GM21723 (cell line): Measurements from ENCODE around the gene MAP4K4.
"Not testable (repeated sequence)": the region's sequence is repeated elsewhere in the genome, so short reads cannot be mapped to it uniquely, and the experiment has no call there.

Source experiments
- ATAC-seq: cut with Tn5 transposase; IDR thresholded peaks from one replicate; pipeline ENCODE4 v1.9.1; 2021; ENCODE audit warnings: mild to moderate bottlenecking, moderate library complexity; ENCODE audit not compliant: unreplicated experiment

MAP4K4 gene

DNA sequence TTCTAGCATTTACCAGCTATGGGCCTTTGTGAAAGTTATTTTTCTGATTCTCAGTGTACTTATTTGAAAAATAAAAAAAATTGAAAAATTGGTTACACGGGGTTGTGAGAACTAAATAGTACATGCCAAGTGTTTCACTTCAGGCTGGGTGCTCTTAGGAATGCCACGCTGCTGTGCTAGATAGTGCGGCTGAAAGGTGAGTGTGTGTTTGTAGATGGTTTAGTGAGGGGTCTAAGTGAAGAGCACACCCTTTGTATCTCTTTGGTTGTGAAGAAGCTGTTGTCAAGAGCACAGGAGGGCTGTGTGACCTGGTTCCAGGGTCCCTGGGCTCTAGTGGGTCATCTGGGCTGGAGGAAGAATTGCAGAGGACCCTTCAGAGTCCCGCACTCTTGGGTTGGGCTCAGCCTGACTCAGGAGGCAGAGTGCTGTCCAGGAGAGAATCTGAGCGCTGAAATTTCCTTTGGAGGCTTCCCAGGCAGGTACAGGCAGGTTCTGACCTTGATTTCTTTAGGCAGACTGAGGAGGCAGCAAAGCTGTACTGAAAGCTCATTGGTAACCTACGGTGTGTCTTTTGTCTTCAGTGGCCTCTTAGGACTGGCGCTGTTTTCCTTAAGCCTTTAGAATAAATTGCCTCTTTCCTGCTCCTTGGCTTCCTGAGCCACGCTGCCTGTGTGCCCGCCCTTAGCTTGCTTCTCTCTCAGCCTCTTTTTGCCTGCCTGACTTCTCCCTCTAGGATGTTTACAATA lies 44.4 kb downstream of the MAP4K4 start:
- ATAC-seq: no peak

DNA sequence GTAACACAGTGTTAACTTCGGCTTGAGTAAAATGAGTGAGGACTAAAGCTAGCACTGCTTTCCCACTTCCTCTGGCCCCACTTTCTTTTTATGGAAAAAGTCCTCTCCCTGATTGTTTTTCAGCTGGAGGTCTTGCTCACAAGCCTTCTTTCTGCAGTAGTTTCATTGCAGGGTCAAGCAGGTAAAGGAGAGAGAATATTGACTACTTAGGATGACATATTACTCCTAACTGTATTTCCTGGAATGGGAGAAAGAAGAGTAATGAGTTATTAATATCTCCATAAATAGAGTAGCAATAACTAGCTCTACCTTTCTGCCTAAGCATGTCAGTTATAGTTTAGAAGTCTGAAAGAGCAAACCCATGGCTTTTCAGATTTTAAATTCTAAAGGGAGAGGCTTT lies 45.0 kb downstream of the MAP4K4 start:
- no peak for ATAC-seq

DNA sequence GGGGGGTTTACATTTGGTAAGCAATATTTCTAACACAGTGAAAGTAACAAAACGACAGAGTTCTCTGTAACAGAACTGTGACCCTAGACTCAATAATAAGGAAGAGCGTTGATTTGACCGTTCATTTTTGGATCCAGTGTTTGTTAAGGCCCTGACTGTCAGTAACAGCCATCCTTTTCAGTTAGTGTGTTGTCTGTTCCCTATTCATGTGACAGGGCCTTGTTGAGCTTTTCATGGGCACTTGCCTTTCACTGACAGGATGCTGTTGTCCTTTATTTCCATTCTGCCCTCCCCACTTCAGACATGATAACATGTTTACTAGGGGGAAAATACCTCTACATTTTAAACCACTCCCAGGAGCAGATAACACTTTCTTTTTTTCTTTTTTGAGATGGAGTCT lies 45.8 kb downstream of the MAP4K4 start:
- ATAC-seq: no peak

DNA sequence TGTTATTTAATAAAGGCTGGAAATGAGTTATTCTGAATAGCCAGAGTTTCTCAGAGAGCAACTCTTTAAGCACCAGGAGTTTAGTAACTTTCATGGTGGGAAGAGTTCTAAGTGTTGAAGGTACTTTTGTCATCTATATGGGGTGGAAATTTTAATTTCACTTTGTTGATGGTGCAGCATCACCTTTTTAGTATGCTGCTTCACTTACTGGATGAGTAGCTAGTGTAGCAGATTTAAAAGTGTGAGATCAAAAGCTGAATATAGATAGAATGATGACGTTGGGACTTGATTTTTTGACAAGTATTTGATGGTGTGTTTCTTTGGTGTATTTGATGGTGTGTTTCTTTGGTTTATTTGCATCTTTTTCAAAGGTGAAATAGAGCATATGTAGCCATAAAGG lies 47.3 kb downstream of the MAP4K4 start:
- ATAC-seq: no peak

DNA sequence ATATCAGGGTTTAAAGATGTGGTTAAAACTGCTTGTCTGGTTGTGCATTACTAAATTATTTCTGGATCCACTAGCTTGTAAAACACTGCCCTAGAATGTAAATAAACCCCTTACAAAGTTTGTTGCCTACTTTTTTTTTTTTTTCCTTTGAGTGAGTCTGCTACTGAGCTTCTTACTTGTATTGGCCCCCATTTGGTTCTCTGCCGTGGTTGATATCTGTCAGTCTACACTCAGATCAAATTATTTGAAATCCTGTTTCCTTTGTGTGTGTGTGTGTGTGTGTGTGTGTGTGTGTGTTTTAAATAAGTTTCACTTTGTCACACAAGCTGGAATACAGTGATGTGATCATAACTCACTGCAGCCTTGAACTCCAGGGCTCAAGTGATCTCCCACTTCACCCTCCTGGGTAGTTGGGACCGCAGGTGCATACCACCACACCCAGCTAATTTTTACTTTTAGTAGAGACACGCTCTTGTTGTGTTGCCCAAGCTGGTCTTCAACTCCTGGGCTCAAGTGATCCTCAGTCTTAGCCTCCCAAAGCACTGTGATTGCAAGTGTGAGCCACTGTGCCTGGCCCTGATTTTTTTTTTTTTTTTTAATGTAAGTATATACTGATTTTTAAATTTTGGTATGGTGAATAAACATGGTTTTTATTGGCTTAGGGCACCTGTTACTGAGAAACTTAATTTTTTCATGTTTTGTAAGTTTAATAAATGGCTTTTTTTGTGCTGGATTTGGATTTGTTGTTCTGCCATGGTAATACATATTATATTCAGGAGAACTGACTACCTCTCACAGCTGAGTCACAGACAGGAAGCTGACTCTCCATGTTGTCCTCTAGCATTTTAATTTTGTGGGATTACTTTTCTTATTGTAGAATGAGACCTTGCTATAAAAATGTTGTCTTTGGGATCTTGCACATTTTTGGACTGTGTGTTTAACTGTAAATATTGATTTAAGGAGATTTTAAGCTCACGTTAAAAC lies 48.5 kb downstream of the MAP4K4 start:
- ATAC-seq: no peak

DNA sequence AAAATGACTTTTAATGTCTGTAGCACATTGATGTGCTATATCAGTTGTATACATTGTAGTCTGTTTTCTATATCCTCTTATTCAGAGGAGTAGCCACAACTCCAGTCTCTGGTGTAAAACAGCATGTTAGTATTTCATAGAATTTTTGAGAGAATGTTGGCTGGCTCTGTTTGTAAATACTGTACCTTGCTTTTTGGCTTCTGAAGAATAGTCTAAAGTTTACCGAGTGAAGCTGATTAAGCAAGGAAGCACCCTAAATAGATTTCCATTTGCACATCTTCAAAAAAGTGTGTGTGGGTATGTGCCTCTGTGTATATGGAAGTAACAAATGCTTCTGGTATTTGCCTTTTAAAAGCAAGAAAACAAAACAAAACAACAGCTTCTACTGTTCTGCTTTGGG lies 50.5 kb downstream of the MAP4K4 start:
- ATAC-seq: no peak

DNA sequence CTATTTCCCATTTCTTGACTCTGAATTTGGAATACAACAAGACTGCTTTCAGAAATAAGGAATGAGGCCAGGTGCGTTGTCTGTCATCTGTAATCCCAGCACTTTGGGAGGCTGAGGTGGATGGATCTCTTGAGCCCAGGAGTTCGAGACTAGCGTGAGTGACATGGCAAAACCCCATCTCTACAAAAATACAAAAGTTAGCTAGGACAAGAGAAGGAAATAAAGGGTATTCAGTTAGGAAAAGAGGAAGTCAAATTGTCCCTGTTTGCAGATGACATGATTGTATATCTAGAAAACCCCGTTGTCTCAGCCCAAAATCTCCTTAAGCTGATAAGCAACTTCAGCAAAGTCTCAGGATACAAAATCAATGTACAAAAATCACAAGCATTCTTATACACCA lies 51.0 kb downstream of the MAP4K4 start:
- ATAC-seq: not testable (repeated sequence)

DNA sequence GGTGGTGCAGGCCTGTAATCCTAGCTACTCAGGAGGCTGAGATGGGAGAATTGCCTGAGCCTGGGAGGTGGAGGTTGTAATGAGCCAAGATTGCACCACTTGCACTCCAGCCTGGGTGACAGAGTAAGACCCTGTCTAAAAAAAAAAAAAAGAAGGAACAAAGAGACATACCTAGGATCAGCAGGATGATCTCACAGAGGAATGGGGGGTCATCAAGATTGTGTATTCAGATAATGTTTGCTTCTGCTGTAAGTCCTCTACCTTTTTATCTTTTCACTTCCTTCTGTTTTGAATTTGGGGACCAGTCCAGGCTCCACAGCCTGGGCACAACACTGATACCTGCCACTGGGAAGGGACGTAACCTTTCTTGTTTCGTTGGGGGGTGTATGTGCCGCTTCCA lies 53.2 kb downstream of the MAP4K4 start:
- ATAC-seq: no peak

DNA sequence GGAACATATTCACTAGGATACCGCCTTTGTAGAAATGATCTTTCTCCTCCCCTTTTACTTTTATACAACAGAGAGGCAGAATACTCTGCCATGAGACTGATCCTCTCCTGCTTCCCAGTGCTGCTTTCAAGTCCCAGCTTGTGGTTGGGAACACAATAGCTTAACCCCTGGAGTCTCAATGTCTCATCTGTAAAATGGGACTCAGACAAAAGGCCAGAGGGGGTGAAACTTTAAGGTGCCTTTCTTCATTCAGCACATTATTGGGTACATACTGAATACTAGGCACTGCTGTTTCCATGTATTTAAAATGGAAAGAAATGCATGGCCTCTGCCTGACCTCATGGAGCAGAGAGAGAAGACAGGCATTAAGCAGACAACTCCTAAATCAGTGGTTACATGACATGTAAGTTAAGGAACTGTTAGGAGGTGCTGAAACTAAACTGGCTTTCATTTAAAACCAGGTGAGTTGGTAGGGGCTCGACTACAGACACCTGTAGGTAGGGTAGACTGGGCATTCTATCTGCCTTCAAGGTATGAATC lies 53.8 kb downstream of the MAP4K4 start:
- ATAC-seq: no peak

DNA sequence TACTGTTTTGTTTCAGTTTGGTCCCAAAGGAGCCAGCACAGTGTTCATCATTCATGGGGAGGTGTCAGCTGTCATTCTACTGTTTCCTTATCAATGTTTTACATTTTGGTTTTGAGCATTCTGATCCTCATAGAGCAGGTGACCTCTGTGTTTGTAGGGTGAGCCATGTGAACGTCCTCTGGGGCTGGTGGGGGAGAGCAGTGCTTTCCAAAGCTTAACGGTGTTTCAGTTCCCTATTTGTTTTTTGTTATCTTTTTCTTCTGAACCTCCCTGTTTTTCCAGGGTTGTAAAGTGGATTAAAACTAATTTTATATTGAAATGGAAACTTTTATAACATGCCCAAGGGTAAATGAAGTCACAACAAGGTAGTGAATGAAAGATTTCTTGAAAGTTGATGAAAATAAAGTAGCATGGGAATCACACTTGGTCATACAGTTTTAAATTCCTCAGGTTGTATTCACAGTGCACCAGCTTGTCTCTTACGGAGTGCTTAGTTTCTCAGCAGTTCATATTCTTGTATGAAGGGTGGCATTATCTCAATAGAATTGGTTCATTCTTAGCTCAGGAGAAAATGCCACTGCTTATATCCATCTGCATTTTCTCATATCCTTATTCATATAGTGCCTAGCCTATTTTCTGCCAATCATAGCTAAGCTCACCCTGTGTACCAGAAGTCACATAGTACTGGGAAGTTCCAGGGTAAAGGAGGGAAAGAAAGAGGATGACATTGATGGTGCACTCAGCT lies 54.5 kb downstream of the MAP4K4 start:
- ATAC-seq: peak; percentile 71

DNA sequence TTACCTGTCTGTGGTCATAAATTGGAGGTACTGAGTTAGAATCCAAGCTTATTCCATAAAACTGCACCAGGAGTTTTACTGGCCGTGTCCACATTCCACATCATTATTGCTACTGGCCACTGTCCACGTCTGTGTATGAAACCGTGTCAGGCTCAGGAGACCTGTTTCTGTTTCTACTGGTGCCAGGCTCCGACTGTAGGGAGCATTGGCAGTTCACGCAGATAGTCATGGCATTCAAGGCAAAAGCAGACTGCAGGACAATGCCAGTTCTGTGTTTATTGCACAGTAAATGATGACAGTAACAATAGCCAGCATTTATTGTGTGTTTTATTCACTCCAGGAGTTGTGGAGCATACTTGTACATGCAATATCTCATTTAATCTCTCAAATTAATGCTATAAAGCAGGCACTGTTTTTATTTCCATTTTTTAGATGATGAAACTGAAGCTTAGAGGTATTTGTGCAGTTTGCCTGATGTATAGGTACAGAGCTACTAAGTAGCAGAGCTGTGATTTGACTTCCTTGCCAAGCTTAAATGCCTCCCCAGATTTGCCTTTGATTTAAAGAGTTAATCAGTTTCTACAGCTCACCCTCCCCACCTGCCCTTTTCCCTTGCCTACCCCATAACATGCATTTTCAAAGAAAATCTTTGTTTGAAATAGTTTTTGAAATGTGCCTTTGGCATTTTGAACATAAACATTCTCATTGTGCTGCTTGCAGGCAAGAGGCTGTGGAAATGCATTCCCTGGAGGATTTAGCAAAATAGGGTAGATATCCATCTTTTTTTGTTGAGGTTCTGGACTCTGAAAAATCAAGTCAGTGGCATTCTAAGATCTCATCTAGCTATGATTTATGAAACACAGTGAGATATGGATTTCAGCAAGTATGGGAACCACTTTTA lies 55.5 kb downstream of the MAP4K4 start:
- ATAC-seq: no peak

DNA sequence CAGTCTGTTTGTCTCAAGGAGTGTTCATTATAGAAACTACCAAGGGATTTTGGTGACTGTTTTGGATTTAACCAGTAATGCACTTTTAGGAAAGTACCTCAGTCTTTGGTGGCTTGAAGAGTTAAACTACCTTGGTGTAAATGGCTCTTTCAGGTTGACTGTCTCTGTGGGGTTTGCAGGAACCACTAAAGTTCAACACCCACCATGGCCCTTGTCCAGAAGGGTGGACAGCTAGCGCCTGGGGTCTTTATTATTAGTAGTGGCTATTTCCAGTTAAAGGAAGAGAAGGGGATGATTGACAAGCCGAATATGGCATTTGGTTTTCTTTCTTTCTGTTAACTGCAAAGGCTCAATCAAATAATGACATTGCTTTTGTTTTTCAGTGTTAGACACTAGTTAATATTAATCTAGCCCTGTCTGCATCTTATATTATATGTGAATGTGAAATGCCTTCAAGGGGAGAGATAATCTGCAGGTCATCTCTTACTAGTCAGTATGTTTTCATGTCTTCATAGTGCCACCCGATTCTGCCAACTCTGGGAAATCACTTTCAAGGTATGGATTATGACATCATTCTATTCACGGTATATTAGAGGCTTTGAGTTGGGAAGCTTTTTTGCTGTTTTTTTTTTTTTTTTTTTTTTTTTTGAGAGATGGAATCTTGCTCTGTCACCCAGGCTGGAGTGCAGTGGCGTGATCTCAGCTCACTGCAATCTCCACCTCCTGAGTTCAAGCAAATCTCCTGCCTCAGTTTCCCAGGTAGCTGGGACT lies 56.4 kb downstream of the MAP4K4 start:
- ATAC-seq: no peak

DNA sequence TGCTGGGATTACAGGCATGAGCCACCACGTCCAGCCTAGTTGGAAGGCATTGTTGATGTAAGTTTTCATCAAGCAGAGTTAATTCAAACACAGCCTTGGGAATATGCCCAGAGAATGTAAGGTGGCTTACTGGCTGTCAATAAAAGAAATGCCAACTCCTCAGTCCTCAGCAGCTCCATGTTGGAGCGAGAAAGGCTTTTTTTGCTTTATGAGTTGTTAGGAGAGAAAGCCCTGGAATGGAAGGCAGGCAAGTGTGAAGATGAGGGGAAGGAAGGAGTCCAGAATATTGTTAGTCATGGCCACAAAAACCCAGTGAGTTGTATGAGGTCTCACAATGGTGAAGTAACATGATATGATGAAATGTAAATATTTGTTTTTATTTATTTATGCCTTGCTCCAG lies 57.1 kb downstream of the MAP4K4 start:
- ATAC-seq: no peak

DNA sequence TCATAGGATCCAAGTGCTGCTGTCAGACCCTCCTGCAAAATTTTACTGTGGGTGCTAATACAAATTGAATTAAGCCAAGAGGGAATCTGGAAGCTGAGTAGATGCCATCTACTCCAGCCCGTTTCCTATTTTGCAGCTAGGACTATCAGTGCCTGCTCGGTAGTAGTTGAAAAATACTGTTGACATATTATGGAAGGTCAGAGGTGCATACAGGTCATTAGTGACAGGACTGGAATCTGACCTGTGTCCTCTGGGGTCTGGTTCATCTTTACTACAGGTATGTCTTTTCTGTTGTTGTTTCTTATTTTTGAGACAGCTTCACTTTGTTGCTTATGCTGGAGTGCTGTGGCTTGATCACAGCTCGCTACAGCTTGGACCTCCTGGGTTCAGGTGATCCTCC lies 58.8 kb downstream of the MAP4K4 start:
- ATAC-seq: no peak

DNA sequence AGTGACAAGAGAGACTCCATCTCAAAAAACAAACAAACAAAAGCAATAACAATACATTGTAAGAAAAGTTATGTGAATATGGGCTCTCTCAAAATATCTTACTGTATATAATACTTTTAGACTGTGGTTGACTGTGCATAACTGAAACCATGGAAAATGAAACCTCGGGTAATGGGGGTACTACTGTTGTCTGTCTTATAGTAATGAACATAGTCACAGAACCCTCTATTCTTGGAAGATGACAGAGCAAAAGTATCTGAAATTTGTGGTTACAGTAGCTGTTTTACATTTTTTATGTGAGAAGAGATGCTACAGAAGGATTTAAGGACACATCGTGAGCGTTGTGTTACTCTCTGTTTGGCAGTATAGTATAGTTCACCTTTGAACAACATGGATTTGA lies 60.5 kb downstream of the MAP4K4 start:
- ATAC-seq: no peak

DNA sequence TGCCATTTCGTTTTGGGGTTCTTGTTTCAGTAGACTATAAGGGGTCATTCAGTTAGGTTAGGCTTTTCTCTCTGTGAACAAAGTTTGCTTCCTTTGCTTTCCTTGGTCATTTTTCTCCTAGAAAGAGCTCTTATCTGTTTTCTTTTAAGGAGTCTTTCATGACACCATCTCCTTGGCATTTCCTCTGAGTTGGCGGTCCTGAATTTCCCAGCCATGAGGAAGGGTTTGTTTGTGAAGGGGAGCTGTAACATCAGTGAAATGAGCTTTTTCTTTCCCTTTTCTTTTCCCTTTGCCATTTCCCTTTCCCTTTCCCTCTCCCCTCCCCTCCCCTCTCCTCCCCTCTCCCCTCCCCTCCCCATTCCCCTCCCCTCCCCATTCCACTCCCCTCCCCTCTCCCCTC lies 61.7 kb downstream of the MAP4K4 start:
- ATAC-seq: no peak

DNA sequence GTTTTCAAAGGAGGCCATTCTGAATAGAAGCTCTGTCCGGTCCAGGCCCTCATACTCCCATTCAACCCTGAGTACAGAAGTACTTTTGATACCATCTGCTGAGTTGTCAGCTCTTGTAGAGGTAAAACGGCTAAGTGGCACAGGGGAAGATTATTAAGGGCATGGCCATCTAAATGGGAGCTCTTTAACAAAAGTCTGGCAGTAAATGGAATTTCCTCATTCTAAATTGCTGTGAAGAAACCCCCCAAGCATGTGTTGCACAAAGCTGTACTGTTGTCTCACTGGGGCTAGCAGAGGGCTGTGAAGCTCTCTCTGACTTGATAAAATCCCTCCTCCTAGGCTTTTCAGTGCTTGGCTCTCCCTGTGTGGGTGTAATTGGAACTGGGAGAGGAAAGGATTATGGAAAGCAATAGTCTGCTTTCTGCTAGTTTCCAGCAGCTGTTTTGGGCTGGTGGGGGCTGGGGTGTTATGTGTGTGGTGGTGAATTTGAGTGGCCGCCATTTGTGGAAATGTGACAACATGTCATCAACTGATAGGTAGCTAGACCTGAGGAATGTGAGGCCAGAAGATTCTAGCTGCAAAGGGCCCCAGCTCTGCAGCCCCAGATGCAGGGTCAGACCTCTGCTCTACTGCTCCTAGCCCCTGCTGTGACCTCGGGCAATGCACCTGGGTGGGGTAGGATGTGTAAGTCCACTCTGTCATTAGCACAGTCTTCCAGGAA lies 65.1 kb downstream of the MAP4K4 start:
- no peak for ATAC-seq

DNA sequence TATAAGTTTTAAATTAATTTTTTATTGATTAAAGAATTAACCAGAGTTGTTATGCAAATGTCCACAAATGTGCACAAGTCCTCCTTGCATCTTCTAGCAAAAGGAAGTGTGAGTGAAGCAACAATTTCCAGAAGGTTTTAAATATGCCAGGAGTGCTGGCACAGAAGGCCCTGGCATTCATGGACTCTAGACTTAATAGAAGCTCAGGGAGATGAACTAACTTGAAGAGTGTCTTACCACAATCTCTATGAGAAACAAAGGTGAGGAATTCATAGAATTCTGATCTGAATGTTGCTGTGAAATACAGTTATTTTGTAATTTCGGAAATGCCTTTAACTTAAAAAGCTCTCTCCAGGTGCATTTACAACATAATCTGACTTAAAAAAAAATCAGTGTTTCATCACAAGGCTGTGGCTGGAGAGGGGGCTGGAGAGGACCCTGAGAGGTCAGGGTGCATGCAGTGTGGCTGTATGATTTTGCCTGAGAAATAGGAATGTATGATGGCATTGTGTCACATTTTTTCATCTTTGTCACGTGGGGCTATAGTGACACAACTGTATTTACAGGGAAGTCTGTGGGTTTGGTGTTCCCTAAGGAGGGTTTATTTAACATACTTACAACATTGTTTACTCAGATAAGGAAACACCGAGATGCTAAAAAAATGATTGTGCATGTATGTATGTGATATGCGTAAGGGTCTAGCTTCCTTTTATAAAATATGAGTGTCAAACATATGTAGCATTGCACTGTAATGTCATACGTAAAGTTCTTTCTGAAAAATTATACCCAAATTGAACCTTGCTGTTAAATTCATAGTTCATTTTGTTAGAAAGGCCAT lies 66.2 kb downstream of the MAP4K4 start:
- ATAC-seq: no peak
